Measurements from ENCODE around the gene FAF2. TPM values are rescaled to one million over a fixed set of nuclear protein-coding genes. Genes with fewer than 3 reads are reported as not detected.
A peak's percentile ranks its signal among the peaks of the same experiment; 100 is the strongest.
"Not testable (repeated sequence)": the region's sequence is repeated elsewhere in the genome, so short reads cannot be mapped to it uniquely, and the experiment has no call there.

FAF2 gene
- total RNA-seq, 1 experiment from 2014 or later = 59.7 TPM

DNA sequence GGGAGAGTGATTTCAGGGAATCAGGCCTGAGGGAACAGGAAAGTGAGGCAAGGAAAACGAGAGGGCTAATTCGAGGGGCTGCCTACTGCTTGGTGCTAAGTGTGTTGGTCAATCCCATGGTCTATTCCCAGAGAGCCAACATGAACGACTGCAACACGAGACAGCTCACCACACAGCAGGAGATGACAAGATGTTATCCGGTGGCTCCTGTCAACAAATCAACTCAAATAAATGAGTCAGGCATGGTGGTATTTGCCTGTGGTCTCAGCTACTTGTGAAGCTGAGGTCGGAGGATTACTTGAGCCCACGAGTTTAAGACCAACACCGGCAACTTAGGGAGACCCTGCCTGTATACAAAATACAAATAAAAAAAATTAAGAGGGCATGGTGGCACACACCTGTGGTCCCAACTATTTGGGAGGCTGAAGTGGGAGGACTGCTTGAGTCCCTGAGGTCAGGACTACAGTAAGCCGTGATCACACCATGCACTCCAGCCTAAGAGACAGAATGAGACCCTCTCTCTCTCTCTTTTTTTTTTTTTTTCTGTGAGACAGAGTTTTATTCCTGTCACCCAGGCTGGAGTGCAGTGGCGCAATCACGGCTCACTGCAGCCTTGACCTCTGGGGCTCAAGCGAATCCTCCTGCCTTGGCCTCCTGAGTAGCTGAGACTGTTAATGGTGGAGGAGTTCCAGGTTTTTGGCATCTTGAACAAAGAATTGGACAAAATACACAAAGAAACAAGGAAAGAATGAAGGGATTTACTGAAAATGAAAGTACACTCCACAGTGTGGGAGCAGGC, 9.0 kb upstream of the FAF2 start:
- DNase-seq = peak; percentile 46 to 94
- Histone ChIP-seq H3K4me3 (no peak overlapping the region), H4K20me1 (ENCODE audit: insufficient read depth) (no peaks in the 10 kb centered on the region), H2AFZ (peak overlapping the region; percentile 34; the same call in 1 of the 2 replicates), H3K79me2 (ENCODE audit: low read depth) (no peaks in the 10 kb centered on the region), H3K27me3 (ENCODE audit: insufficient read depth, low read depth) (no peaks in the 10 kb centered on the region), H3K27ac (peak overlapping the region; percentile 69), H3K9me3 (ENCODE audit: insufficient read depth, low read depth) (no peaks in the 10 kb centered on the region), H3F3A (ENCODE audit: insufficient read depth, low read depth) (peaks cover 47% of the 10 kb centered on the region), H3K4me1 (replicated peaks; ENCODE audit: insufficient read depth) (peaks cover 54% of the 10 kb centered on the region), H3K36me3 (ENCODE audit: low read depth) (no peaks in the 10 kb centered on the region), H3K9me2 (ENCODE audit: insufficient read depth) (no peaks in the 10 kb centered on the region), H3K4me2 (peak overlapping the region; percentile 56)
- intact Hi-C loops (cut with micrococcal nuclease; ENCODE audit: unreplicated experiment) = no loop called here
- CTCF ChIA-PET = interaction anchor here (0.6 to 0.7 kb wide), 2 partner anchors 23 to 207 kb away, joined by 4 to 5 read pairs; partner anchors contain the start of gene CLTB
- POLR2A ChIA-PET (ENCODE audit: unreplicated experiment) = interaction anchor here (0.7 to 1.0 kb wide), 3 partner anchors 15 to 176 kb away, joined by 3 to 13 read pairs (median 3); no protein-coding TSS in a partner anchor
- BruUV-seq (replicated peaks) = no TSS peak
- no peak for TF ChIP-seq EZH2 (IDR thresholded peaks at IDR 0.05; ENCODE audit: low read depth)
- TF ChIP-seq, protein P1, sequence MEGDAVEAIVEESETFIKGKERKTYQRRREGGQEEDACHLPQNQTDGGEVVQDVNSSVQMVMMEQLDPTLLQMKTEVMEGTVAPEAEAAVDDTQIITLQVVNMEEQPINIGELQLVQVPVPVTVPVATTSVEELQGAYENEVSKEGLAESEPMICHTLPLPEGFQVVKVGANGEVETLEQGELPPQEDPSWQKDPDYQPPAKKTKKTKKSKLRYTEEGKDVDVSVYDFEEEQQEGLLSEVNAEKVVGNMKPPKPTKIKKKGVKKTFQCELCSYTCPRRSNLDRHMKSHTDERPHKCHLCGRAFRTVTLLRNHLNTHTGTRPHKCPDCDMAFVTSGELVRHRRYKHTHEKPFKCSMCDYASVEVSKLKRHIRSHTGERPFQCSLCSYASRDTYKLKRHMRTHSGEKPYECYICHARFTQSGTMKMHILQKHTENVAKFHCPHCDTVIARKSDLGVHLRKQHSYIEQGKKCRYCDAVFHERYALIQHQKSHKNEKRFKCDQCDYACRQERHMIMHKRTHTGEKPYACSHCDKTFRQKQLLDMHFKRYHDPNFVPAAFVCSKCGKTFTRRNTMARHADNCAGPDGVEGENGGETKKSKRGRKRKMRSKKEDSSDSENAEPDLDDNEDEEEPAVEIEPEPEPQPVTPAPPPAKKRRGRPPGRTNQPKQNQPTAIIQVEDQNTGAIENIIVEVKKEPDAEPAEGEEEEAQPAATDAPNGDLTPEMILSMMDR (conservative IDR thresholded peaks at IDR 0.05) = no peak

DNA sequence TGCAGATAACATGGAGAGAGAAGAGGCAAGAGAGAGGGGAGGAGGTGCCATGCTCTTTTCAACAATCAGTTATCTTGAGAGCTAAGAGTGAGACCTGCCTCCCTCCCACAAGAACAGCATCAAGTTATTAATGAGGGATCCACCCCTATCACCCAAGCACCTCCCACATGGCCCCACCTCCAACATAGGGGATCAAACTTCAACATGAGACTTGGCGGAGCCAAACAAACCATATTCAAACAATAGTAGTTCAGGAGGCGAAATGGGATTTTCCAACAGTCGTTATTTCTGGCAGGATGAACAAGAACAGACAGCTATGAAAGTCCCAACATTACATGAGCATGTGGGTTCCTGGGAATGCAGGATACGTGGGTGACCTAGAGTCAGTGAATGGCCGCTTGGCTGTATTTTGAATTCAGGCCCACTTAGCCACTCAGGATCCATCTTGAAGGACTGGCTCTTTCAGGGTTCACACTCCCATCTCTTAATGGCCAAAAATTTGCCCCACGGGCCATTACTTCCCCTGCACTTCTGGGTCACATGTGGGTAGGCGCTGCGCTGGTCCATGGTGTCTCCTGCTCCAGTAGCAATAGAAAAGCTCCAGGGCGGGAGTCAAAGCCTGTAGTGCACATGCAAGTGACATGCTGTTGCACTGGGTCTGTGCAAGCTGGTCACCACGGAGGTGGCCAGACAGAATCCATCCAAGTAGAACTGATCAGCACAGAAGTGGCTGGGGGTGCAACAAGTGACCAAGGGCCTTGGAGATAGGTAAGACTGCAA, 7.1 kb upstream of the FAF2 start:
- CTCF ChIA-PET = no interaction called here
- DNase-seq = no peak
- Histone ChIP-seq H3K27ac (no peak overlapping the region), H3K36me3 (ENCODE audit: low read depth) (no peaks in the 10 kb centered on the region), H3K27me3 (ENCODE audit: insufficient read depth, low read depth) (no peaks in the 10 kb centered on the region), H4K20me1 (ENCODE audit: insufficient read depth) (no peaks in the 10 kb centered on the region), H3K9me3 (ENCODE audit: insufficient read depth, low read depth) (no peaks in the 10 kb centered on the region), H3F3A (ENCODE audit: insufficient read depth, low read depth) (peaks cover 45% of the 10 kb centered on the region), H2AFZ (no peak overlapping the region), H3K4me3 (no peak overlapping the region), H3K79me2 (ENCODE audit: low read depth) (peaks cover 9% of the 10 kb centered on the region), H3K4me1 (replicated peaks; ENCODE audit: insufficient read depth) (peaks cover 55% of the 10 kb centered on the region), H3K4me2 (0 out of 2 replicates have a peak overlapping the region, but pooled peaks have one; percentile 38), H3K9me2 (ENCODE audit: insufficient read depth) (no peaks in the 10 kb centered on the region)
- no peak for TF ChIP-seq EZH2 (IDR thresholded peaks at IDR 0.05; ENCODE audit: low read depth)
- TF ChIP-seq, protein P1 (conservative IDR thresholded peaks at IDR 0.05) = no peak
- no TSS peak for BruUV-seq (replicated peaks)
- POLR2A ChIA-PET (ENCODE audit: unreplicated experiment) = no interaction called here
- intact Hi-C loops (cut with micrococcal nuclease; ENCODE audit: unreplicated experiment) = no loop called here

DNA sequence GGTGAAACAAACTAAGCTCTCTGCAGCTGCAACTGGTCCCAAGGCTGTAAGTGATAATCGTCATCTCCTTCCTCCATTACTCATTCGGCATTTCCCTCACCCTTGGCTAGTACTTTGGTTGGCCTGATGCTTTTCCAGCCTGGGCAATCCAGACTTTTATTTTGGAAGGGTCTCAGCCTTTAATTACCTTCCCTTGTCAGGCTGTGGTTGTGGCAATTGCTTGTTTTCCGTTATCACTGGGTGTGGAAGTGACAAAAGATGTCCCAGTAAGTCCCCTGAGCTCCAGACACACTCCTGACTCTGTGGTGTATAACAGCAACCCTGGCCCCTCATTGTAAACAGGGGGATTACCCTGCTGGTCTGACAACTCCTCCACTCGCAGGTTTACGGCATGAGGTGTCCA, 6.3 kb upstream of the FAF2 start:
- H3K4me2 ChIP-seq = peak overlapping the region; percentile 38; the same call in 1 of the 2 replicates
- intact Hi-C loops (cut with micrococcal nuclease; ENCODE audit: unreplicated experiment) = no loop called here
- no peak overlapping the region for H3K27ac ChIP-seq
- peak in 1 of 2 experiments; percentile 45 for DNase-seq
- H3K79me2 ChIP-seq (ENCODE audit: low read depth) = peaks cover 17% of the 10 kb centered on the region
- H3K9me2 ChIP-seq (ENCODE audit: insufficient read depth) = no peaks in the 10 kb centered on the region
- H3K4me3 ChIP-seq = no peak overlapping the region
- no peaks in the 10 kb centered on the region for H3K36me3 ChIP-seq (ENCODE audit: low read depth)
- no peaks in the 10 kb centered on the region for H3K9me3 ChIP-seq (ENCODE audit: insufficient read depth, low read depth)
- H3K27me3 ChIP-seq (ENCODE audit: insufficient read depth, low read depth) = no peaks in the 10 kb centered on the region
- H3K4me1 ChIP-seq (replicated peaks; ENCODE audit: insufficient read depth) = peaks cover 55% of the 10 kb centered on the region
- no peak for TF ChIP-seq EZH2 (IDR thresholded peaks at IDR 0.05; ENCODE audit: low read depth)
- TF ChIP-seq, protein P1 (conservative IDR thresholded peaks at IDR 0.05) = no peak
- no TSS peak for BruUV-seq (replicated peaks)
- no peak overlapping the region for H2AFZ ChIP-seq
- POLR2A ChIA-PET (ENCODE audit: unreplicated experiment) = no interaction called here
- CTCF ChIA-PET = interaction anchor here (0.6 kb wide), 1 partner anchor 73 kb away, joined by 5 read pairs; no protein-coding TSS in a partner anchor
- H4K20me1 ChIP-seq (ENCODE audit: insufficient read depth) = no peaks in the 10 kb centered on the region
- H3F3A ChIP-seq (ENCODE audit: insufficient read depth, low read depth) = peaks cover 45% of the 10 kb centered on the region

DNA sequence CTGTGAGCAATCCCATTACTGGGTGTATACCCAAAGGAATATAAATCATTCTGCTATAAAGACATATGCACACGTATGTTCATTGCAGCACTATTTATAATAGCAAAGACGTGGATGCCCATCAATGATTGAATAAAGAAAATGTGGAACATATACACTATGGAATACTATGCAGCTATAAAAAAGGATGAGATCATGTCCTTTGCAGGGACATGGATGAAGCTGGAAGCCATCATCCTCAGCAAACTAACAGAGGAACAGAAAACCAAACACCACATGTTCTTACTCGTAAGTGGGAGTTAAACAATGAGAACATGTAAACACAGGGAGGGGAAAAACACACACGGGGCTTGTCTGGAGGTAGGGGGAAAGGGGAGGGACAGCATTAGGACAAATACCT, 5.3 kb upstream of the FAF2 start:
- DNase-seq; BruUV-seq (replicated peaks); H3K9me3 ChIP-seq (ENCODE audit: insufficient read depth, low read depth); H3K27ac ChIP-seq; H3K9me2 ChIP-seq (ENCODE audit: insufficient read depth); H2AFZ ChIP-seq; H4K20me1 ChIP-seq (ENCODE audit: insufficient read depth); H3K27me3 ChIP-seq (ENCODE audit: insufficient read depth, low read depth); intact Hi-C loops (cut with micrococcal nuclease; ENCODE audit: unreplicated experiment); H3K4me3 ChIP-seq; H3K4me2 ChIP-seq; H3K36me3 ChIP-seq (ENCODE audit: low read depth): not testable (repeated sequence)
- CTCF ChIA-PET = interaction anchor here (0.6 kb wide), 1 partner anchor 1738 kb away, joined by 3 read pairs; no protein-coding TSS in a partner anchor
- H3K4me1 ChIP-seq (replicated peaks; ENCODE audit: insufficient read depth) = peaks cover 50% of the 10 kb centered on the region
- peaks cover 47% of the 10 kb centered on the region for H3F3A ChIP-seq (ENCODE audit: insufficient read depth, low read depth)
- peaks cover 19% of the 10 kb centered on the region for H3K79me2 ChIP-seq (ENCODE audit: low read depth)
- POLR2A ChIA-PET (ENCODE audit: unreplicated experiment) = interaction anchor here (0.7 kb wide), 1 partner anchor 26 kb away, joined by 13 read pairs; no protein-coding TSS in a partner anchor
